Ramos (cell line): Measurements from ENCODE around the gene SIRT3.
"Not testable (repeated sequence)": the region's sequence is repeated elsewhere in the genome, so short reads cannot be mapped to it uniquely, and the experiment has no call there.

ENCODE experiments used
- in situ Hi-C: fragments of 300-500 bp; cut with MboI; formaldehyde crosslinking; loops from one replicate; pipeline ENCODE4 v1.14.3; 2022; ENCODE audit warnings: low sequenced_read_pairs; ENCODE audit not compliant: unreplicated experiment

Gene SIRT3

GRCh38 chr11:250274-250673 is 14.1 kb upstream of the SIRT3 start:
- in situ Hi-C loops: loop anchor here (10.0 kb wide), 1 partner anchor 95 kb away; no protein-coding TSS in a partner anchor

DNA sequence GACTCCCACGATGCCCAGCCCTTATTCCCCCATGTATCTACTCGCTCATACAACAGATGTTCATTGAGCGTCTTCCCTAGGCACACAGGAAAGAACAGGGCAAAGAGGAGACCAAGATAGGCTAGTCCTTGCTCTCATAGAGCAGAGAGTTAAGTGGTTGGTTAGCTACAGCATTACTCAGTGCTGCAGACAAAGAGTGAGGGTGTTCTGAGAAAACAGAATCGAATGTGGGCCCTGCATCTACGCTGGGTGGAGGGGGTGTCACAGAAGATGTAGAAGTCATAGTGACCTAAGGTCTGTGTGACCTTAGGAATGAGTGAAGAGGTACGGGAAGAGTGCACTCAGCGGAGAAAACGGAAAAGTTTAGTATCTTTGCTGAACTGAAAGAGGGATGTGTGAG is 12.9 kb upstream of the SIRT3 start:
- in situ Hi-C loops: no loop called here

GRCh38 chr11:244376-244775 is 8.2 kb upstream of the SIRT3 start:
- in situ Hi-C loops: no loop called here

DNA sequence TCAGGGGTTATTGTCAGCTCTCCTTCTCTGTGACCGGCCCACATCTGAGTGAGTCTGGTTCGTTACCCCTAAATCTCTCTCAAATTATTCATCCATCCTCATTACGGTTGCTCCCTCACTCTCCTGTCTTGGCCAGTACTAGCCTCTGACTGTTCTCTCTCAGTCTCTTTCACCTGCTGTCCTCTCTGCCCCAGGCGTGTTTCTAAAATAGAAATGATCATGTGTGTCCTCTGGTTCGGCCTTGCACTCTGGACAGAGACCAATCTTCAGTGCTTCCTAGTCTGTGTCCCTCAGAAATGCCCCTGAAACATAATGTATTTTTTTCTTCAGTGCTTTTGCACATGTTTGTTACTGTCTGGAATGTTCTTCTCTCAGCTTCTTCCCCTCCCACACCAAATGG is 5.5 kb upstream of the SIRT3 start:
- in situ Hi-C loops: no loop called here

- in situ Hi-C loops: no loop called here
Measured at GRCh38 chr11:240315-240714, 4.2 kb upstream of the SIRT3 start.

DNA sequence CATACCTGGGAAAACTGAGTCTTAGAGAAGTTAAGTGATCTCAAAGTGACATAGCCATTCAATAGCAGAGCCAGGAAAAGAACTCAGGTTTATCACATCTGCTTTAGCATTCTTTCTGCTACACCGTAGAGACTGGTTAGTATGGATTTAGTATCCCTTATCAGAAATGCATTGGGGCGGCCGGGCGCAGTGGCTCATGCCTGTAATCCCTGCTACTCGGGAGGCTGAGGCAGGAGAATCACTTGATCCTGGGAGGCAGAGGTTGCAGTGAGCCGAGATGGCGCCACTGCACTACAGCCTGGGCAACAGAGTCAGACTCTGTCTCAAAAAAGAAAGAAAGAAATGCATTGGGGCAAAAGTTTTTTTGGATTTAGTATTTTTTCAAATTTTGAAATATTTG is 2.2 kb upstream of the SIRT3 start:
- in situ Hi-C loops: not testable (repeated sequence)

- in situ Hi-C loops: no loop called here
Measured at GRCh38 chr11:236774-237767, 929 bp upstream of the SIRT3 start, which contains the start of gene PSMD13. PSMD13 (plus strand) TSS chr11:236976; CDS start chr11:237050, 74 bp downstream.

DNA sequence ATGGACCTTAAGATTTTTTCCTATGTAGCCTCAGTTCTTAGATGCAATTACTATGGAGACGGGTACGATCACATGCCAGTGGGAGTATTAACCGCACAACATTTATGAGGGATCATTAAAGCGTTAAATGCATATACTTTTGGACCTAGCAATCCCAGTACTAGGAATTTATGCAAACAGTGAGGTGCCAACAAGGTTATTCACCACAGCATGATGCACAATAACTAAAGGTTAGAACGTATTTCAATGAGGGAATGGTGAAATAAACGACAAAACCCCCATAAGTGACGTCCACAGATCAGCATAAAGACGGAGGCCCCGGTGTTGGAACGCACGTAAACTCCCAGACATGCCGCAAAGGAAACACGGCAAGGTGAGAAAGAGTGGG is 539 bp downstream of the SIRT3 start:
- in situ Hi-C loops: no loop called here

DNA sequence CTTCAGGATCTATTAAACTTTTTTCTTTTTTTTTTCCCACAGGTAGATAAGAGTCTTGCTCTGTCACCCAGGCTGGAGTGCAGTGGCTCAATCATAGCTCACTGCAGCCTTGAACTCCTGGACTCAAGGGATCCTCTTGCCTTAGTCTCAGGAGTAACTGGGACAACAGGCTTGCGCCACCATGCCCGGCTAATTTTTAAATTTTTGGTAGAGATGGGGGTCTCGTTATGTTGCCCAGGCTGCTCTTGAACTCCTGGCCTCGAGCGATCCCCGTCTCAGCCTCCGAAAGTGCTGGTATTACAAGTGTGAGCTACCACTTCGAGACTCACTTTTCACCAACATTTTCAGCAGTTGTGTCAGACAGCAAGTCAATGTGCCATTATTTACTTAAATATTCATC is 962 bp downstream of the SIRT3 start:
- in situ Hi-C loops: no loop called here

- in situ Hi-C loops: no loop called here
Measured at GRCh38 chr11:232783-233565, 3.2 kb downstream of the SIRT3 start.

DNA sequence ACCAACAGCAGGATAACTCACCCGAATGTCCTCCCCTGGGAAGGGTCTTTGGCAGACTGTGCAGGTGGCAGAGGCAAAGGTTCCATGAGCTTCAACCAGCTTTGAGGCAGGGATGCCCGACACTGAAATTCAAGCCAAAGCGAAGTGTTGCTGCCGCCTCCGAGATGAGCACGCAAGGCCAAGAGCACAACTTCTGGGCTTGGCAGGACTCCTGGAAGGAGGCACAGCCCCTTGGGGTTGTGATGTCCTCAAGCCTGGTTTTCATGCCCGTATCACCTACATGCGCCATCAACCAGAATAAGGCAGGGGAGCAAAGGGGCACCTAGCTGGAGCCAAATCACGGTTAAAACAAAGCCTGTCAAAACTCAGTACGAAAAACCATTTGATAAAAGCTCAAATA is 5.7 kb downstream of the SIRT3 start:
- in situ Hi-C loops: no loop called here

DNA sequence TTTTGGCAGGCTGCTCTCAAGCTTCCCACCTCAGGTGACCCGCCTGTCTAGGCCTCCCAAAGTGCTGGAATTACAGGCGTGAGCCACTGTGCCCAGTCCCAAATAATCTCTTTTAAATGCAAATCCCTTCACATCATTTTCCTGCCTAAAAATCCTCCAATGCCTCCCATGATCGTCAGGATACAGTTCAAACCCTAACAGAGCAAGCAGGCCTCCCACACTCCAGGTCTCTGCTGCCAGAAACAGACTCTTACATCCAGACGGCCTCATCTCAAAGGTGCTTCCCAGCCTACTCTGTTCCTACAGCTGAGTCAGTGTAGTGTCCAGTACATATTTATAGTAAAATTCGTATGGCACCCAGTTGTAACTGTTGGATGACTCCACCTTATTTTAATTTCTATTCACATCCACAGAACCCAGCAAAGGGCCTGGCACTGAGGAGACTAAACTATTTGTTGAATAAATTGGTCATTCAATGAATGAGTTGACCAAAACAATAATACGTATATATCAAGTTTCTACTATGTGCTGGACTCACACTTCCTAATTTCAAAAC is 8.2 kb downstream of the SIRT3 start:
- in situ Hi-C loops: no loop called here

GRCh38 chr11:225734-226453 is 10.2 kb downstream of the SIRT3 start:
- in situ Hi-C loops: no loop called here

- in situ Hi-C loops: no loop called here
Measured at GRCh38 chr11:224424-224823, 11.7 kb downstream of the SIRT3 start.

DNA sequence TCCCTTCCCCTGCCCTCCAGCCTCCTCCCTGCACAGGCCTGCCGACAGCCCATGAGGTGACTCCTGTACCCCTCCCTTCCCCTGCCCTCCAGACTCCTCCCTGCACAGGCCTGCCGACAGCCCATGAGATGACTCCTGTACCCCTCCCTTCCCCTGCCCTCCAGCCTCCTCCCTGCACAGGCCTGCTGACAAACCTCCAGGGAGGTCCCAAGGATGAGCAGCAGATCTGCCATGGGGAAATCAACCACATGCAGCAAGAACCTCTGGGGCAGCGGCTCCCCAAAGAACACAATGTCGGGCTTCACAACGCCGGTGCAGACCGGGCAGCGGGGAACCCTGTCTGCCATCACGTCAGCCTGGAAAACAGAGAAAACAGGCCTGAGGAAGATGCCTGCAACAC is 12.3 kb downstream of the SIRT3 start:
- in situ Hi-C loops: no loop called here

- in situ Hi-C loops: no loop called here
Measured at GRCh38 chr11:223026-223789, 12.9 kb downstream of the SIRT3 start.

DNA sequence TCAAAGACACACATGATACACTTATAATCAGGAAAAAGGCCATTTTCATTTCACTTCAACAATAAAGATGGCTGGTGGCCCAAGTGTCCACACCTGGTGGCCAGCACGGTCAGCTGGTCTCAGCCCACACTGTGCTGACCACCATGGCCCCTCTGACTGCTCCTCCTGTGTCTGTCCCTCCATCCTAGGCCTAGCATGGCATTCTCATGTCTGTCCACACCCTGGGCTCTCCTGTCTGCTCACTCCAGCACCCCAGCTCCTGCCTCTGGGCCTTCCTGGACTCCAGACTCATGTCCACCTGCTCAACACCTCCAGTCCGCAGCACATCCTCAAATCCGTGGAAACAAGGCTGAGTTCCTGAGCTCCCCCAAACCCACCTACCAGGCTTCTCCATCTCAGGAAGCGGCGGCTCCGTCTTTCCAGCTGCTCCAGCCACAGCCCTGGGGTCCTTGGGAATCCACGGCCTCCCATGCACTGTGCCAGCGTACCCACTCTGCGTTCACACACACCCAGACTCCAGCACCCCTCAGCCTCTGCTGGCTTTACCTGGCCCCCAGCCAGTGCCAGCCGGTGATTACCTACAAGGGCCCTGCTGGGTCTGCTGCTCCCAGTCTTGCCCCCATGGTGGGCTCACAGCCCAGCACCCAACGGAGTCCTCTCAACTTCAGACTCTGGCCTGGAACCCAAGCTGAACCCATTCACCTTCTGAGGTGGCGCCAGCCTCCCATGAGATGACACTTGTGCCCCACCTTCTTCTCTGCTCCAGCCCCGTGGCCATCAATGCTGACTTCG is 13.9 kb downstream of the SIRT3 start:
- in situ Hi-C loops: no loop called here

DNA sequence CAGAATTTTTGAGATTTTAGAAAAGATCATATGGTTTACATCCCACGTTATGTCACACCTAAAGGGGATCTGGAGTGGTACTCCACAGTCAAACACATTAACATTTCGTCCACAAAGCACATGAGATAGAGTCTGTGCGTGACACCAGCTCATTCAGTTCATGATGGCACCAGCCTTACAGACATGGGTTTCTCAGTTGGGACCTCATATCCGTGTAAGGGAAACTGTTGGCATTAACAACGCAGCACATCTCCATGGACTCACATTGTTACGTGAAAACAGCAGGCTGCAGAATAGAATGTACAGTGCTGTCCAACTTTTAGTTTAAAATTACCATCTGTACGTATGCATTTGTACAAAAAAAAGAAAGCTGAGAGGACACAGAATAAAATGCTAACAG is 14.6 kb downstream of the SIRT3 start:
- in situ Hi-C loops: no loop called here
